HepG2 (cell line): ENCODE measurements around the gene ANKRD11. TPM values are rescaled to one million over a fixed set of nuclear protein-coding genes. Genes with fewer than 3 reads are reported as not detected.

Source experiments
- ASH2L ChIP-seq: fragments of 300-600, 200-600 bp; sonication (generic); IDR thresholded peaks from 2 replicates; pipeline ENCODE4 v1.7.0; 2017; ENCODE audit warnings: low read depth, mild to moderate bottlenecking, moderate library complexity, mixed read lengths, low read length; ENCODE audit not compliant: insufficient read length
- CREB1 ChIP-seq, 2 experiments: fragments of 450-650 bp in 1 of 2; IDR thresholded peaks; 2 replicates each; pipeline ENCODE4 v1.6.1; 2016 to 2017; ENCODE audit warnings: control low read depth in 1 of 2, mild to moderate bottlenecking in 1 of 2, missing compliant biosample characterization in 1 of 2, missing genetic modification characterization in 1 of 2
- DRAP1 ChIP-seq: IDR thresholded peaks from 2 replicates; pipeline ENCODE4 v1.6.1; 2016; ENCODE audit warnings: missing genetic modification reagents, missing compliant biosample characterization
- ETV6 ChIP-seq: sonication (generic); formaldehyde crosslinking; conservative IDR thresholded peaks from 2 replicates; pipeline ENCODE4 v1.4.0; 2020; ENCODE audit warnings: missing genetic modification reagents
- HNRNPLL ChIP-seq: fragments of 200-400 bp; formaldehyde crosslinking; IDR thresholded peaks from 2 replicates; pipeline ENCODE4 v1.6.1; 2017; ENCODE audit warnings: mild to moderate bottlenecking, low read depth, low read length; ENCODE audit not compliant: poor library complexity, severe bottlenecking
- IKZF4 ChIP-seq: sonication (generic); formaldehyde crosslinking; IDR thresholded peaks from 2 replicates; pipeline ENCODE4 v1.5.1; 2020; ENCODE audit warnings: borderline replicate concordance, mild to moderate bottlenecking, low read depth, missing genetic modification reagents; ENCODE audit errors: not compliant biosample characterization
- JUN ChIP-seq: sonication (generic); formaldehyde crosslinking; IDR thresholded peaks from 2 replicates; pipeline ENCODE4 v1.4.0; 2020; ENCODE audit warnings: mild to moderate bottlenecking, missing genetic modification reagents
- KLF12 ChIP-seq: sonication (generic); formaldehyde crosslinking; IDR thresholded peaks from 2 replicates; pipeline ENCODE4 v1.4.0; 2020; ENCODE audit warnings: missing genetic modification reagents, borderline replicate concordance
- MAFG ChIP-seq: sonication (generic); formaldehyde crosslinking; IDR thresholded peaks from 2 replicates; pipeline ENCODE4 v1.5.1; 2020; ENCODE audit warnings: mild to moderate bottlenecking, missing genetic modification reagents
- POLR2A ChIP-seq, 2 experiments: IDR thresholded peaks; 2 replicates each; pipeline ENCODE4 v1.6.1; 2011; ENCODE audit warnings: low read depth in 2 of 2, low read length in 2 of 2, mild to moderate bottlenecking in 1 of 2, moderate library complexity in 1 of 2; ENCODE audit not compliant: insufficient read depth in 1 of 2
- TARDBP ChIP-seq: sonication (generic); formaldehyde crosslinking; IDR thresholded peaks from 2 replicates; pipeline ENCODE4 v1.8.0; 2022; ENCODE audit warnings: mild to moderate bottlenecking, missing genetic modification reagents
- ZHX1 ChIP-seq: sonication (generic); formaldehyde crosslinking; IDR thresholded peaks from 2 replicates; pipeline ENCODE4 v1.8.1; 2022; ENCODE audit warnings: low read depth, mild to moderate bottlenecking, missing genetic modification reagents
- ZNF562 ChIP-seq: sonication (generic); formaldehyde crosslinking; IDR thresholded peaks from 2 replicates; pipeline ENCODE4 v1.8.0; 2022; ENCODE audit warnings: missing genetic modification reagents, borderline replicate concordance
- ZNF646 ChIP-seq: sonication (generic); formaldehyde crosslinking; IDR thresholded peaks from 2 replicates; pipeline ENCODE4 v1.9.0; 2021; ENCODE audit warnings: mild to moderate bottlenecking, missing genetic modification reagents
- ZNF761 ChIP-seq: sonication (generic); formaldehyde crosslinking; conservative IDR thresholded peaks from 2 replicates; pipeline ENCODE4 v1.4.0; 2020; ENCODE audit warnings: mild to moderate bottlenecking, missing genetic modification reagents
- ZNF776 ChIP-seq: sonication (generic); formaldehyde crosslinking; IDR thresholded peaks from 2 replicates; pipeline ENCODE4 v1.4.0; 2020; ENCODE audit warnings: mild to moderate bottlenecking, missing genetic modification reagents
- polyA plus RNA-seq, 8 experiments: library from polyadenylated mRNA; depleted of rRNA in 3 of 8; stranded (reverse) in 7 of 8; unstranded in 1 of 8; fragments of >200 nt; fragmentation: Illumina TruSeq in 4 of 8; extraction: Trizol in 4 of 8; gene quantifications; 2 replicates each; pipeline versions ENCODE4 v1.2.1 to v1.2.3, GENCODE V29; 2011 to 2016; ENCODE audit warnings: low read depth in 4 of 8, missing spikeins in 1 of 8, mixed read lengths in 1 of 8; ENCODE audit not compliant: insufficient read depth in 1 of 8
- total RNA-seq, 5 experiments: library from RNA; depleted of rRNA; stranded (reverse); fragments of >200 nt; fragmentation: Illumina TruSeq; extraction: Trizol; gene quantifications; 2 replicates each; pipeline ENCODE4 v1.2.3, GENCODE V29; 2016; ENCODE audit warnings: low read depth in 1 of 5

The ANKRD11 gene
- total and polyA plus RNA-seq, 2 of the 13 experiments (the other 11 are each of a cell fraction or from before 2014, with no cell fraction given), result 21.4 to 38.4 TPM

- no peak for TF ChIP-seq CREB1 (IDR thresholded peaks at IDR 0.05)
- no peak for TF ChIP-seq CREB1 (CRISPR knock-in tag; IDR thresholded peaks at IDR 0.05)
- no peak for TF ChIP-seq ZNF646
- TF ChIP-seq MAFG, result no peak
- TF ChIP-seq KLF12, result no peak
- TF ChIP-seq ZNF562 (CRISPR knock-in tag), result no peak
- TF ChIP-seq ZNF776 (CRISPR knock-in tag), result no peak
- TF ChIP-seq JUN (CRISPR knock-in tag), result no peak
- TF ChIP-seq ZNF761 (CRISPR knock-in tag), result no peak; the same call in 1 of the 2 replicates
- peak; percentile 40 for TF ChIP-seq TARDBP
- no peak for TF ChIP-seq ZHX1
- no peak for TF ChIP-seq POLR2A (IDR thresholded peaks at IDR 0.05; ENCODE audit: insufficient read depth in 1 of 2, low read depth in 2 of 2, low read length in 2 of 2)
- no peak for TF ChIP-seq HNRNPLL
- TF ChIP-seq ASH2L, result no peak
- TF ChIP-seq DRAP1 (CRISPR knock-in tag), result no peak
- no peak for TF ChIP-seq IKZF4 (CRISPR knock-in tag)
- TF ChIP-seq ETV6 (CRISPR knock-in tag), result no peak
Measured at GRCh38 chr16:89345642-89346150, 144.7 kb downstream of the ANKRD11 start (continued).
